ENCODE data around the gene ASCL2.

Gene ASCL2, protein sequence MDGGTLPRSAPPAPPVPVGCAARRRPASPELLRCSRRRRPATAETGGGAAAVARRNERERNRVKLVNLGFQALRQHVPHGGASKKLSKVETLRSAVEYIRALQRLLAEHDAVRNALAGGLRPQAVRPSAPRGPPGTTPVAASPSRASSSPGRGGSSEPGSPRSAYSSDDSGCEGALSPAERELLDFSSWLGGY

DNA sequence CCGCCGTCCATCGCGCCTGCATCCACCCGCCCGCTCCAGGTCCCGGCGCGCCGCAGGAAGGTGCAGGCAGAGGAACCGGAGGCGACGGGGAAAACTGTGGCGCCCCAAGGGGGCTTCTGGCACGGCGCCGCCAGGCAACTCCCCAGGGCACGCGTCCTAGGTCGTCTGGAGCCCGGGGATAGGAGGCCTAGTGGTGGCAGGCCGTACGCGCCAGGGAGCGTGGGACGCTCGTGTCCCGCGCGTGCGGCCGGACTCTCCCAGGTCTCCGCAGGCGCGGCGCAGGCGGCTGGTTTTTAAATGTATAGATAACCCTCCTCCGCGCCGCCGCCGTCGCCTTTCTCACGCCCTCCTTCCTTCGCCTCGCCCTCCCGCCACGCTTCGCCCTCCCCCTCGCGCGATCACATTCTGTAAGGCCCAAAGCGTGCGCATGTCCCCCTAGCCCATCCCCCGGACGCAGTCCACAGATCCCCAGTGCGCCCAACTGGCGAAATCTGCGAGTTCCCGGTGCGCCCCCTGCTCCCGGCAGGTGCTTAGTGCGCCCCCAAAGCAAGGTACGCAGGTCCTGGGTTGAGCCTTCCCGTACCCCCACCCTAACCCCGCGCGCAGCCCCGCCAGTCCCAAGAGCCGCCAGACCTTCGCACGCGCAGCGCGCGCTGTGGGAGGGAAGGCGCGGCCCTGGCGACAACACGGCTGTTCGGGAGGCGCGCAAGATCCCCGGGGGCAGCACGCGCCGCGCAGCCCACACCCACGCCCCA lies at the start of gene ASCL2:
TSS of gene ASCL2 (minus strand) at position 267 of the 755 bp plus-strand sequence. CDS start at position 11, 256 bp downstream.
- DNase-seq (ENCODE audit: low spot score): peak; percentile 52

- no peak for DNase-seq (ENCODE audit: low spot score)
Observed at GRCh38 chr11:2319791-2320472, 49.5 kb upstream of the ASCL2 start.

GRCh38 chr11:2318707-2319106 lies 48.3 kb upstream of the ASCL2 start:
- DNase-seq (ENCODE audit: low spot score): no peak

DNA sequence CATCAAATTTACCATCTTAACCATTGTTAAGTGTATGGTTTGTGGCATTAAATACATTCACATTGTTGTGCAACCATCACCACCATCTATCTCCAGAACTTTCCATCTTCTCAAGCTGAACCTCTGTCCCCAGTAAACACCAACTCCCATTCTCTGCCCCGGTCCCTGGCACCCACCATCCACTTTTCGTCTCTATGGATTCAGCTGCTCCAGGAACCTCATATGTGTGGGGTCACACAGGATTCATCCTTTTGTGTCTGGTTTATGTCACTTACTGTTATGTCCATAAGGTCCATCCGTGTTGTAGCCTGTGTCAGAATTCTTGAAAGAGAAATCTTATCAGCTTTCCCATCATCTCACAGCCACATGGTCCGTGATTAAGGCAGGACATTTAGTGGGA lies 47.7 kb upstream of the ASCL2 start:
- no peak for DNase-seq (ENCODE audit: low spot score)

GRCh38 chr11:2317354-2318050 lies 47.1 kb upstream of the ASCL2 start:
- no peak for DNase-seq (ENCODE audit: low spot score)

GRCh38 chr11:2316963-2317244 lies 46.5 kb upstream of the ASCL2 start:
- no peak for DNase-seq (ENCODE audit: low spot score)

DNA sequence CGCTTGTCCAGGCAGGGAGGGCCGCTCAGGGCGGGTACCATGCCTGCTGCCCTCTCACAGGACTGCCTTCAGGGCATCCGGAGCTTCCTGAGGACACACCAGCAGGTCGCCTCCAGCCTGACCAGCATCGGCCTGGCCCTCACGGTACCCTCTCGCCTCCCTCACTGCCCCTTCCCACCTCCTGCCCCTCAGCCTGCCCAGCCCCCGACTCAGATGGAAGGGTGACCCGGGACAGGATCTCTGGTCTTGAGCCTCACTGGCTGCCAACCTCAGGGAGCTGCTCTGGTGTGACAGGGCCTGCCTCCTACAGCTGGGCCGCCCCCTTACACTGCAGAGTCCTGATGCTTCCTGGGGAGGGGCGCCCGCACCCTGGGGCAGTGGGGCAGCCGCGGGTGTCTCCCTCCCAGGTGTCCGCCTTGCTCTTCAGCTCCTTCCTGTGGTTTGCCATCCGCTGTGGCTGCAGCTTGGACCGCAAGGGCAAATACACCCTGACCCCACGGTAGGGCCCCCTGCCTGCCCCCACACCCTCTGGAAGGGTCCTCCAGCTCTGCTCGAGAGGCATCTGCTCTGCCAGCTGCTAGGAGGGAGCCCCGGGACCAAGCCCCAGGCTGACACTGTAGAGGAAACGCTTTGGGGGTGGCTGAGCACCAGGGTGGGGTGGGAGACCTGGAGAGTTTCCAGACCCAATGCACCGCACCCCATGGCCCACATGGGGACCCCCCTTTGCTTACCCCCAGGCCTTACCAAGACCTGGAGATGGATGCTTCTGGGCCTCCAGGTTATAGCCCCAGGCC lies 46.0 kb upstream of the ASCL2 start:
- no peak for DNase-seq (ENCODE audit: low spot score)

GRCh38 chr11:2315395-2316168 lies 45.2 kb upstream of the ASCL2 start:
- no peak for DNase-seq (ENCODE audit: low spot score)

DNA sequence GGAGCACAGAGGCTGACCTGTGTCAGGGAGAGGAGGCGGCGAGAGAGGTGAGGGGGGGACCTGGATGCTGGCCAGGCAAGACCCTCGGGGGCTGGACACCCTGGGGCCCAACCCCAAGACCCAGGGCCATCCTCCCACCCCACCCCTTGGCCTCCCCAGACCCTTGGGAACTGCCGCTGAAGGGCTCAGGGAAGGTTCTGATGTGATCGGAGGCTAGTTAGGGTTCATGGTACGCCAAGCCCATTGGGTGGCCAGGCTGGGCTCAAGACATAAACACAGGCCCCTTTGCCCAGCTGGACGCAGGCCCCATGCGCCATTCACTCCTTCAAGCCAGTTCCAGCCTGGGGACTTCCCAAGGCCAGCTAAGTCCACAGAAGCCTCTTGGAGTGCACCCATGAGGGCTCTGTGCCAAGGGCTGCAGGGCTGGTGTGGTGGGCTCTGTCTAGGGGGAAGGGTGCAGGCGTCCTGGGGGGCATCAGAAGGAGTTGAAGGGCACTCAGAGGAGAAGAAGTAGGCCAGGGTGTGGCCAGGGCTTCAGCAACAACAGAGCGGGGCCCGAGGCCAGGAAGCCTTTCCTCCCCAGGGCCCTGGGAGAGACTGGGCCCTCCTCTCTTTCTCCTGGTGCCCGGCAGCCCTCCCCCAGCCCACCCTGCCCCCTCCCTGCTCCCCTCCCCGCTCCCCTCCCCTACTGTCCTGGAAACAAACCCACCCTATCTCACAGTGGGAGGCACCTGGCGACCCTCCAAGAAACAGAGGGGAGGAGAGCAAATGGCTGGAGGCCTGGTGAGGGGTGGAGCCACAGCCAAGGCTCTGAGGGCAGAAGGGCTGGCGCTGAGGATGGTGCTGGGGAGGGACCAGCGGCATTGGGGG lies 44.4 kb upstream of the ASCL2 start:
- DNase-seq (ENCODE audit: low spot score): no peak

DNA sequence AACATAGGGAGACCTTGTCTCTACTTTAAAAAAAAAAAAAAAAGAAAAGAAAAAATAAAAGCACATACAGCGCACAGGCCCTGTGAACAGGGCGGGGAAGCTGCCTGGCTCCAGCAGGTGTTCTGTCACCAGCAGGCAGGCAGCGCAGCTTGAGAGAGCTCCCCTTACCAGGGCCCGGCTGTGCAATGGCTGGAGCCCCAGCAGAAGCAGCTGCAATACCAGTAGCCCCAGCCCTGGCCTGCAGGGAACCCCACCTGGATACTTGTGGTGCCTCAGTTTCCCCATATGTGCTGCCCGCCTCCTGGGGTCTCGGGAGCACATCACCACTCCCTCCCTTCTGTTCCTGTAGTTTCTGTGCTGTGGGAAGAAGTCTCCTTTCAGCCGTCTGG lies 43.7 kb upstream of the ASCL2 start:
- DNase-seq (ENCODE audit: low spot score): no peak

DNA sequence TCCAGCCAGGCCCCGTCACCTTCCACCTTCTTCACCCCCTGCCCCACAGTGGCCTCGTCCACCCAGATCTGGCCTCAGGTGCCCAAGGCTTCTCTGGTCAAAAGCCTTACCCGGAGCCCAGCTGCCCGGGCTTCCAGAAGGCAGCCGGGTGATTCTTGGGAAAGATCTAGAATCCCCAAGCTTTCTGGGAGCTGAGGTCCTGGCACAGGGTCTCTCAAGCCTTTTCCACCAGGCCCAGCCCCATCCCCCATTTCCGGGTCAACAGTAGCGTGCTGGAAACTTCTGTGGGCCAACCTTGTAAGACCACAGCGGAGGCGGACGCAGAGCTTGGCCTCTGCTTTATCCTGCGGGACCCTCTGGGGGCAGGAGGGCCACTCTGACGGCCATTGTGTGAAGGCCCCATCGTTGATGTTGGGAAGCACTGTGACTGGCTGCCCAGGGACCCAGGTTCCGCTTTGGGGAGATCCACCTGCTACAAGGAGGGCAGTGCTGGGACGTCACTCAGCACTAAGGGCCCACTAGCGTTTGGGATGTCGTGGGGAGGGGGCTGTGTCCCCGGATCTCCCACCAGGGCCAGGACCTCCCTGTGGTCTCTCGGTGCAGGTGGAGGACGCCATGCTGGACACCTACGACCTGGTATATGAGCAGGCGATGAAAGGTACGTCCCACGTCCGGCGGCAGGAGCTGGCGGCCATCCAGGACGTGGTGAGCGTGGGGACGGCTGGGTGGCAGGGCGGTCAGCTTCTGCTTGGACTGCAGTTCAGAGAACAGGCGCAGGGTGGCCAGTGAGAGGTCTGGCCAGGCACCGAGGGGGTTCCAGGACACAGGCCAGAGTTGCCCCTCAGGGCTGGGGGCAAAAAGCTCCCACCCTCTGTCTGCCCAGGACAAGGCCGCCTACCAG lies 42.9 kb upstream of the ASCL2 start:
- DNase-seq (ENCODE audit: low spot score): no peak

DNA sequence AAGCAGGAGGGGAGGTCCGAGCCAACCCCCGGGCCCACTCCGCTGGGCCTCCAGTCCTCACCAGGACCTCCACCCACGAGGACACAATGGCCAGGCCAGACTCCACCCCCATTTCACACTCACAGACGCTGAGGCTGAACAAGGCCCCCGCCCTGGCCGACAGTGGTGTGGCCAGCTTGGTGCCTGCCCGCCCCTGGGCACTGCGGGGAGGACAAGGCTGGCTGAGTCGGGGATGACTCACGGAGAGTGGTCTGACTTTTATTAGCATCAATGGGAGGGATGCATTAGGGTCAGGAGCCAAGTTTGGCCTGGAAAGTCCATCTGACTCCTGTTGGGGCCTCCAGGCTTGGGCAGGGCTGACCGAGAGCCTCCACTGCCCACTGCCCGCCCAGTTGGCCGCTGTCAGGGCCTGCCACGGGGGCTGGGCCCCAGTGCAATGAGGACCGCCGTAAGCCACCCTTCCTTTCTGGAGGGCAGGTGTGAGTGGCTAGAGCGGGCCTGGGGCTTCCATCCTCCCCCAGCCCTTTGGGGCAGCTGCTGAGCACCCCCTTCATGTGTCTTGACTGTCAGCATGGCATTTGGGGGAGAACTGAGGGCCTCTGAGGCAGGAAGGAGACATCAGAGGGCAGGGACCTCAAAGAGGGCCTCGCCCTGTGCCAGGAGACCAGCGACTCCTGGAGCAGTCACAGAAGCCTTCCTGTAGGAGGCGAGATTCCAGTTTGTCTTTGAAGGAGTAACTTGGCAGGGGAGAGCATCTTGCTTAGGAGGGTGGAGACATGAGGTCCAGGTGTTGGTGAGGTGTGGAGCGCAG lies 42.0 kb upstream of the ASCL2 start:
- DNase-seq (ENCODE audit: low spot score): no peak

GRCh38 chr11:2311353-2312133 lies 41.2 kb upstream of the ASCL2 start:
- no peak for DNase-seq (ENCODE audit: low spot score)

DNA sequence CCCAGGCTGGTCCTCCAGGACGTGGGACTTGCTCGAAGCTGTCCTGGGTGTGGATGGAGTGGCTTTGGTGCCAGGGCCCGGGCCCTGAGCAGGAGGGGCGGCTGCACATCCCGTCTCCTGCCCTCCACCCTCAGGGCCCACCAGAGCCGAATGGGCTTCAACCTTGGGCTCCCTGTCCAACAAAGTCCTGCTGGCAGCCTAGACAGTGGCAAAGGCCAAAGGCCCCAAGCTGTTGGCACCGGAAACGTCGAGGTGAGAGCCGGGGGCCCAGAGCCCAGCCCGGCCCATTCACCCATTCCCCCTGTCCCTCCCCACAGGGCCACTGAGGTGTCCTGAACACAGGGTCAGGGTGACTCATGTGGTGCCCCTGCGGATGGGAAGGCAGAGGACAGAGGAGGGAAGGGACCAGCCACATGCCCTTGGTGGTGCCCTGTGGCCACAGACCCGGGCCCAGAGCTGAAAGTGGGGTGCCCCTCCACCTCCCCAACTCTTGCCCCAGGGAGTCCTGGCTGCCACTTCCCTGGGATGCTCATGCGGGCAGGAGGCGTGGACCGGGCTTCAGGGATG lies 40.5 kb upstream of the ASCL2 start:
- DNase-seq (ENCODE audit: low spot score): no peak

- DNase-seq (ENCODE audit: low spot score): no peak
Observed at GRCh38 chr11:2310073-2310785, 39.8 kb upstream of the ASCL2 start.

GRCh38 chr11:2309251-2310072 lies 39.1 kb upstream of the ASCL2 start:
- no peak for DNase-seq (ENCODE audit: low spot score)

All from ecto neural progenitor cell (in vitro differentiated cells).